T-cell (primary cell): ENCODE results near the gene CNKSR1. TPM values are rescaled to one million over a fixed set of nuclear protein-coding genes. Genes with fewer than 3 reads are reported as not detected.

Source experiments
- ATAC-seq, 4 experiments: fragments of 200-7000 bp in 3 of 4; fragments of 150-1000 bp in 1 of 4; cut with Tn5 transposase; replicated peaks in 1 of 4; 1 replicate in 3 of 4; 2 replicates in 1 of 4; pipeline ENCODE4 v1.10.0; 2021; ENCODE audit warnings: moderate library complexity in 3 of 4, mild to moderate bottlenecking in 2 of 4, moderate number of reproducible peaks in 1 of 4
- CTCF ChIA-PET, 2 donors: fragments of 300-600 bp; sonication (Branson Sonifier 250); formaldehyde crosslinking; loops; one replicate each; lab custom pipeline; 2022; ENCODE audit warnings: antibody characterized with exemption in 2 of 2; lab: Charles Lee
- POLR2A ChIA-PET, 2 donors: fragments of 300-600 bp; sonication (Branson Sonifier 250); formaldehyde crosslinking; loops; one replicate each; lab custom pipeline; 2022; ENCODE audit warnings: antibody characterized with exemption in 2 of 2; lab: Charles Lee
- DNase-seq, 35 experiments: peaks; one replicate each; pipeline versions ENCODE4 v3.0.0 to v3.0.0-alpha.2; 2013 to 2023
- H3K27ac ChIP-seq: one replicate; pipeline ENCODE4 v1.5.1; 2013; ENCODE audit warnings: low read length
- H3K27me3 ChIP-seq, 2 experiments: replicated peaks in 1 of 2; 1 replicate in 1 of 2; 2 replicates in 1 of 2; pipeline versions ENCODE4 v1.6.1 to v1.7.0; 2013; ENCODE audit warnings: low read length in 1 of 2, mixed read lengths in 1 of 2; ENCODE audit not compliant: control insufficient read depth in 2 of 2, insufficient read depth in 2 of 2; ENCODE audit errors: extremely low read depth in 1 of 2
- H3K36me3 ChIP-seq, 2 donors: 1 replicate in 1 of 2; 2 replicates in 1 of 2; pipeline versions ENCODE4 v1.6.1 to v1.7.0; 2013; ENCODE audit warnings: low read length in 1 of 2; ENCODE audit not compliant: control insufficient read depth in 2 of 2, insufficient read depth in 1 of 2; ENCODE audit errors: extremely low read depth in 1 of 2
- H3K4me1 ChIP-seq, 2 experiments: 1 replicate in 1 of 2; 2 replicates in 1 of 2; pipeline versions ENCODE4 v1.6.1 to v1.7.0; 2013; ENCODE audit warnings: low read length in 2 of 2, mixed read lengths in 1 of 2; ENCODE audit not compliant: insufficient read depth in 2 of 2, control insufficient read depth in 1 of 2; ENCODE audit errors: extremely low read depth in 1 of 2
- H3K4me3 ChIP-seq, 2 donors: 1 replicate in 1 of 2; 2 replicates in 1 of 2; pipeline versions ENCODE4 v1.5.1 to v1.7.0; 2013; ENCODE audit warnings: mild to moderate bottlenecking in 2 of 2, low read length in 1 of 2, moderate library complexity in 1 of 2; ENCODE audit not compliant: control insufficient read depth in 1 of 2; ENCODE audit errors: extremely low read depth in 1 of 2
- H3K9me3 ChIP-seq: 2 replicates; pipeline ENCODE4 v1.7.0; 2013
- H3K27ac Mint-ChIP-seq, 2 donors: one replicate each; pipeline ENCODE4 v1.8.0; 2020 to 2021; ENCODE audit warnings: mild to moderate bottlenecking in 2 of 2, mixed read lengths in 2 of 2
- H3K27me3 Mint-ChIP-seq, 2 donors: one replicate each; pipeline ENCODE4 v1.8.0; 2021 to 2022; ENCODE audit warnings: mixed read lengths in 2 of 2
- H3K36me3 Mint-ChIP-seq: one replicate; pipeline ENCODE4 v1.8.0; 2021; ENCODE audit warnings: mixed read lengths
- H3K4me1 Mint-ChIP-seq, 3 donors: one replicate each; pipeline ENCODE4 v1.8.0; 2020 to 2022; ENCODE audit warnings: mixed read lengths in 3 of 3, mild to moderate bottlenecking in 1 of 3
- H3K4me3 Mint-ChIP-seq, 3 donors: one replicate each; pipeline ENCODE4 v1.8.0; 2020 to 2022; ENCODE audit warnings: mild to moderate bottlenecking in 3 of 3, mixed read lengths in 3 of 3, moderate library complexity in 3 of 3
- H3K9me3 Mint-ChIP-seq, 3 donors: one replicate each; pipeline ENCODE4 v1.8.0; 2020 to 2022; ENCODE audit warnings: mixed read lengths in 3 of 3
- WGBS: methylation state at CpG from one replicate; pipeline ENCODE4 v1.1.5; 2013; ENCODE audit warnings: missing lambda C conversion rate; ENCODE audit not compliant: insufficient coverage; 5-methylcytosine and 5-hydroxymethylcytosine counted together
- total RNA-seq, 35 experiments: library from RNA in 6 of 35; stranded (reverse) in 6 of 35; fragments of 120-200 nt in 1 of 35; gene quantifications; one replicate each; pipeline versions ENCODE4 v1.2.1 to v1.2.4 and lab custom pipeline; 2013 to 2026

CNKSR1 gene
- total RNA-seq, 5 donors from 2014 or later (not counting 1 experiment from before 2014, with no cell fraction given), result 2.9 to 6.8 (median 3.6) TPM

- H3K27me3 Mint-ChIP-seq, result no peaks in the 10 kb centered on the region
- H3K27ac Mint-ChIP-seq, result peak overlapping the region; percentile 66 to 79
- no peaks in the 10 kb centered on the region for H3K36me3 Mint-ChIP-seq
- no CpG with 5 or more reads among the region's 4 CpGs for WGBS
- DNase-seq, result no peak
- H3K4me3 ChIP-seq, result peak overlapping the region in 1 of 2 donors; percentile 93
- H3K4me3 Mint-ChIP-seq, result peak overlapping the region; percentile 81 to 85 (median 82)
- H3K27ac ChIP-seq, result no peak overlapping the region
- H3K9me3 Mint-ChIP-seq, result no peaks in the 10 kb centered on the region
- no peak for ATAC-seq
- CTCF ChIA-PET, result interaction anchor here (0.6 to 2.2 kb wide), 11 partner anchors 17 to 788 kb away, joined by 3 to 23 read pairs (median 5); partner anchors contain the start of gene CEP85 (in 2 of the 2)
- H3K9me3 ChIP-seq, result no peaks in the 10 kb centered on the region
- peaks cover 0 to 12% of the 10 kb centered on the region in 2 experiments for H3K27me3 ChIP-seq
- no peaks in the 10 kb centered on the region for H3K36me3 ChIP-seq
- peaks cover 11 to 30% (median 22%) of the 10 kb centered on the region in 3 donors for H3K4me1 Mint-ChIP-seq
- POLR2A ChIA-PET, result no interaction called here
- H3K4me1 ChIP-seq, result peaks cover 0 to 30% of the 10 kb centered on the region in 2 experiments
Observed at GRCh38 chr1:26169198-26169554, 8.1 kb upstream of the CNKSR1 start.

GRCh38 chr1:26169669-26170471, 7.4 kb upstream of the CNKSR1 start, which contains the start of gene ZNF593:
Gene ZNF593 (plus strand): TSS chr1:26169908. CDS start chr1:26169984, 76 bp downstream.
- Histone ChIP-seq H3K4me1 (peaks cover 0 to 25% of the 10 kb centered on the region in 2 experiments), H3K27ac (peak within 1 kb of the TSS; percentile 77), H3K4me3 (peak within 1 kb of the TSS; percentile 77 to 93), H3K27me3 (peaks cover 0 to 6% of the 10 kb centered on the region in 2 experiments), H3K9me3 (no peaks in the 10 kb centered on the region), H3K36me3 (no peaks in the 10 kb centered on the region)
- H3K4me1 Mint-ChIP-seq, result peaks cover 11 to 26% (median 18%) of the 10 kb centered on the region in 3 donors
- ATAC-seq, result peak; percentile 89 to 93 (median 92)
- no peaks in the 10 kb centered on the region for H3K9me3 Mint-ChIP-seq
- WGBS, result under 1% methylated on average over 68 of the region's 76 CpGs
- H3K36me3 Mint-ChIP-seq, result no peaks in the 10 kb centered on the region
- DNase-seq, result peak; percentile 48 to 87 (median 68)
- H3K4me3 Mint-ChIP-seq, result peak within 1 kb of the TSS; percentile 81 to 85 (median 82)
- no peaks in the 10 kb centered on the region for H3K27me3 Mint-ChIP-seq
- ChIA-PET POLR2A (interaction anchor here in 1 of 2 donors (0.6 to 1.1 kb wide), 2 partner anchors 14 to 53 kb away, joined by 3 to 4 read pairs; no protein-coding TSS in a partner anchor), CTCF (interaction anchor here (0.6 to 2.2 kb wide), 19 partner anchors 14 to 733 kb away, joined by 3 to 23 read pairs (median 3); partner anchors contain the start of gene CEP85 (in 2 of the 2))
- peak within 1 kb of the TSS; percentile 66 to 79 for H3K27ac Mint-ChIP-seq

GRCh38 chr1:26170472-26170821, 6.8 kb upstream of the CNKSR1 start:
- Mint-ChIP-seq H3K27ac (peak overlapping the region in 1 of 2 donors; percentile 66), H3K27me3 (no peaks in the 10 kb centered on the region), H3K4me3 (peak overlapping the region; percentile 81 to 85 (median 82)), H3K4me1 (peaks cover 11 to 21% (median 16%) of the 10 kb centered on the region in 3 donors), H3K9me3 (no peaks in the 10 kb centered on the region), H3K36me3 (no peaks in the 10 kb centered on the region)
- CTCF ChIA-PET, result interaction anchor here (0.6 to 2.2 kb wide), 13 partner anchors 13 to 734 kb away, joined by 3 to 23 read pairs (median 4); partner anchors contain the start of gene CEP85 (in 2 of the 2)
- DNase-seq, result no peak
- Histone ChIP-seq H3K4me1 (peaks cover 0 to 25% of the 10 kb centered on the region in 2 experiments), H3K36me3 (no peaks in the 10 kb centered on the region), H3K27me3 (peaks cover 0 to 6% of the 10 kb centered on the region in 2 experiments), H3K4me3 (peak overlapping the region; percentile 77 to 93), H3K9me3 (no peaks in the 10 kb centered on the region), H3K27ac (peak overlapping the region; percentile 77)
- POLR2A ChIA-PET, result interaction anchor here in 1 of 2 donors (1.1 kb wide), 1 partner anchor 14 kb away, joined by 3 read pairs; no protein-coding TSS in a partner anchor
- ATAC-seq, result no peak
- 83% methylated on average over 8 of the region's 9 CpGs for WGBS

- H3K27me3 Mint-ChIP-seq, result no peaks in the 10 kb centered on the region
- DNase-seq (no peak), ATAC-seq (no peak)
- Histone ChIP-seq H3K27me3 (peaks cover 0 to 6% of the 10 kb centered on the region in 2 experiments), H3K4me3 (peak within 1 kb of the TSS; percentile 77 to 93), H3K36me3 (no peaks in the 10 kb centered on the region), H3K27ac (no peak within 1 kb of the TSS), H3K9me3 (no peaks in the 10 kb centered on the region), H3K4me1 (peaks cover 0 to 25% of the 10 kb centered on the region in 2 experiments)
- no peak within 1 kb of the TSS for H3K27ac Mint-ChIP-seq
- H3K36me3 Mint-ChIP-seq, result no peaks in the 10 kb centered on the region
- H3K4me1 Mint-ChIP-seq, result peaks cover 11 to 19% (median 16%) of the 10 kb centered on the region in 3 donors
- ChIA-PET CTCF (interaction anchor here (0.6 to 2.2 kb wide), 3 partner anchors 61 to 98 kb away, joined by 3 to 23 read pairs (median 3); partner anchors contain the start of gene CEP85 (in 1 of the 2)), POLR2A (interaction anchor here in 1 of 2 donors (0.6 kb wide), 1 partner anchor 1983 kb away, joined by 3 read pairs; no protein-coding TSS in a partner anchor)
- WGBS, result 95% methylated on average over 25 of the region's 34 CpGs
- H3K9me3 Mint-ChIP-seq, result no peaks in the 10 kb centered on the region
- peak within 1 kb of the TSS; percentile 29 to 85 (median 81) for H3K4me3 Mint-ChIP-seq
Observed at GRCh38 chr1:26171084-26172072, 5.9 kb upstream of the CNKSR1 start, which contains the start of gene ZNF593OS. Gene ZNF593OS (minus strand): TSS chr1:26171832. CDS start chr1:26171661, 171 bp downstream.

- Mint-ChIP-seq H3K4me1 (peaks cover 8 to 13% (median 10%) of the 10 kb centered on the region in 3 donors), H3K27ac (no peak overlapping the region), H3K4me3 (no peak overlapping the region), H3K36me3 (no peaks in the 10 kb centered on the region), H3K27me3 (no peaks in the 10 kb centered on the region), H3K9me3 (no peaks in the 10 kb centered on the region)
- ATAC-seq (no peak), DNase-seq (no peak)
- Histone ChIP-seq H3K36me3 (no peaks in the 10 kb centered on the region), H3K4me1 (peaks cover 0 to 22% of the 10 kb centered on the region in 2 experiments), H3K4me3 (no peak overlapping the region), H3K9me3 (no peaks in the 10 kb centered on the region), H3K27me3 (no peaks in the 10 kb centered on the region), H3K27ac (no peak overlapping the region)
- WGBS, result 87% methylated on average over 3 of the region's 8 CpGs
- ChIA-PET CTCF (interaction anchor here in 1 of 2 donors (0.7 kb wide), 1 partner anchor 146 kb away, joined by 5 read pairs; no protein-coding TSS in a partner anchor), POLR2A (no interaction called here)
Observed at GRCh38 chr1:26175346-26175745, 1.9 kb upstream of the CNKSR1 start.
